Breast epithelium (tissue), 3 donors: ENCODE data around the gene TMPRSS13.

Experiments used
- POLR2A ChIP-seq: fragments of 450-650 bp; IDR thresholded peaks from one replicate; pipeline ENCODE4 v1.6.1; 2016; ENCODE audit warnings: antibody characterized with exemption, mild to moderate bottlenecking, moderate library complexity
- POLR2AphosphoS5 ChIP-seq, 3 donors: sonication (generic); formaldehyde crosslinking; IDR thresholded peaks; one replicate each; pipeline ENCODE4 v1.6.1; 2017; ENCODE audit warnings: antibody characterized with exemption in 3 of 3
- TF ChIP-seq, protein P1 (sequence below), 3 donors: fragments of 450-650 bp; IDR thresholded peaks; one replicate each; pipeline ENCODE4 v1.5.1; 2016 to 2017; ENCODE audit warnings: antibody characterized with exemption in 3 of 3, mild to moderate bottlenecking in 3 of 3, moderate library complexity in 3 of 3

DNA sequence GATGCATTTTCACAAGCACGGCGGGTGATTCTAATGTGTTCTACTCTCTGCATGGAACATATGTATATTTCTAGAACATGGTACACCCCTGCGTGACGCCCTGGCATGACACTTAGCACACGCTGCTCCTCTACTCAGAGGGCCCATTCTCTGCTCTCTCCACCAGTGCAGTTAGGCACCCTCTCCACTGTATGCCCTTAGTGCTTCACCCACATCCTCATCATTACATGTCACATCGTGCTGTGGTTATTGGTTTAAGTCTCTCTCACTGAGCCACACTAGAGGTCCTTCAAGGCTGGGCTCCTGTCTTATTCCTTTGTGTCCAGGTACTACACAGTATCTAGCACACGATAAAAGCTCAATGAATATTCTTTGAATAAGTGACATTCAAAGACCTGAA is 16.7 kb downstream of the TMPRSS13 start:
- TF ChIP-seq, protein P1, sequence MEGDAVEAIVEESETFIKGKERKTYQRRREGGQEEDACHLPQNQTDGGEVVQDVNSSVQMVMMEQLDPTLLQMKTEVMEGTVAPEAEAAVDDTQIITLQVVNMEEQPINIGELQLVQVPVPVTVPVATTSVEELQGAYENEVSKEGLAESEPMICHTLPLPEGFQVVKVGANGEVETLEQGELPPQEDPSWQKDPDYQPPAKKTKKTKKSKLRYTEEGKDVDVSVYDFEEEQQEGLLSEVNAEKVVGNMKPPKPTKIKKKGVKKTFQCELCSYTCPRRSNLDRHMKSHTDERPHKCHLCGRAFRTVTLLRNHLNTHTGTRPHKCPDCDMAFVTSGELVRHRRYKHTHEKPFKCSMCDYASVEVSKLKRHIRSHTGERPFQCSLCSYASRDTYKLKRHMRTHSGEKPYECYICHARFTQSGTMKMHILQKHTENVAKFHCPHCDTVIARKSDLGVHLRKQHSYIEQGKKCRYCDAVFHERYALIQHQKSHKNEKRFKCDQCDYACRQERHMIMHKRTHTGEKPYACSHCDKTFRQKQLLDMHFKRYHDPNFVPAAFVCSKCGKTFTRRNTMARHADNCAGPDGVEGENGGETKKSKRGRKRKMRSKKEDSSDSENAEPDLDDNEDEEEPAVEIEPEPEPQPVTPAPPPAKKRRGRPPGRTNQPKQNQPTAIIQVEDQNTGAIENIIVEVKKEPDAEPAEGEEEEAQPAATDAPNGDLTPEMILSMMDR (IDR thresholded peaks at IDR 0.05), result no peak
- TF ChIP-seq POLR2AphosphoS5 (IDR thresholded peaks at IDR 0.05), result no peak
- no peak for TF ChIP-seq POLR2A
